Parietal lobe (tissue), 2 donors: Measurements from ENCODE around the gene ABCC3. TPM values are rescaled to one million over a fixed set of nuclear protein-coding genes. Genes with fewer than 3 reads are reported as not detected.

Experiments
- small RNA-seq: library from RNA; depleted of rRNA; stranded (forward); fragments of <200 nt; gene quantifications from one replicate; pipeline ENCODE3, GENCODE V24; 2014; ENCODE audit warnings: low replicate concordance
- total RNA-seq: library from RNA; depleted of rRNA; stranded (reverse); fragments of >200 nt; gene quantifications from one replicate; pipeline ENCODE4 v1.2.3, GENCODE V29; 2014

ABCC3 gene
- 1.3 TPM for total RNA-seq

GRCh38 chr17:50634224-50634914, at the start of gene ABCC3:
ABCC3 (plus strand) TSS chr17:50634881; CDS start chr17:50634937, 56 bp downstream.

GRCh38 chr17:50707289-50708049, 72.8 kb downstream of the ABCC3 start, which contains the start of gene ANKRD40:
ANKRD40 (minus strand) TSS chr17:50707914; CDS start chr17:50707654, 260 bp downstream.

GRCh38 chr17:50719144-50719923, 84.7 kb downstream of the ABCC3 start, which contains the start of gene LUC7L3:
LUC7L3 (plus strand) TSS chr17:50719603; CDS start chr17:50719733, 130 bp downstream.

Small RNA genes within 50 kb of the gene (small RNA-seq; reads per million reads assigned to genes)
- not detected for gene RF00019

Other genes starting within 250 kb of the ABCC3 start
- 42.3 TPM for gene LRRC59, start 237.4 kb upstream of the ABCC3 start, total RNA-seq
- gene ACSF2, start 208.7 kb upstream of the ABCC3 start, total RNA-seq = 5.6 TPM
- not detected for gene CHAD, start 166.0 kb upstream of the ABCC3 start, total RNA-seq
- gene RSAD1, start 156.0 kb upstream of the ABCC3 start, total RNA-seq = 34.7 TPM
- 2.2 TPM for gene MYCBPAP, start 126.4 kb upstream of the ABCC3 start, total RNA-seq
- gene EPN3, start 102.1 kb upstream of the ABCC3 start, total RNA-seq = 0.63 TPM
- gene SPATA20, start 87.7 kb upstream of the ABCC3 start, total RNA-seq = 22.8 TPM
- 35.7 TPM for gene CACNA1G, start 74.2 kb upstream of the ABCC3 start, total RNA-seq
- gene ANKRD40, start 73.0 kb downstream of the ABCC3 start, total RNA-seq = 30.4 TPM
- 248 TPM for gene LUC7L3, start 84.7 kb downstream of the ABCC3 start, total RNA-seq
- gene ANKRD40CL, start 132.6 kb downstream of the ABCC3 start, total RNA-seq = not detected
- gene WFIKKN2, start 200.7 kb downstream of the ABCC3 start, total RNA-seq = 1.3 TPM
- gene TOB1, start 231.5 kb downstream of the ABCC3 start, total RNA-seq = 11.3 TPM